ENCODE data around the gene DTNA. TPM values are rescaled to one million over a fixed set of nuclear protein-coding genes. Genes with fewer than 3 reads are reported as not detected.

Gene DTNA
- total and polyA plus RNA-seq, 2 of the 8 experiments (the other 6 are each of a cell fraction or from before 2014, with no cell fraction given) = 30.2 to 32.7 TPM

DNA sequence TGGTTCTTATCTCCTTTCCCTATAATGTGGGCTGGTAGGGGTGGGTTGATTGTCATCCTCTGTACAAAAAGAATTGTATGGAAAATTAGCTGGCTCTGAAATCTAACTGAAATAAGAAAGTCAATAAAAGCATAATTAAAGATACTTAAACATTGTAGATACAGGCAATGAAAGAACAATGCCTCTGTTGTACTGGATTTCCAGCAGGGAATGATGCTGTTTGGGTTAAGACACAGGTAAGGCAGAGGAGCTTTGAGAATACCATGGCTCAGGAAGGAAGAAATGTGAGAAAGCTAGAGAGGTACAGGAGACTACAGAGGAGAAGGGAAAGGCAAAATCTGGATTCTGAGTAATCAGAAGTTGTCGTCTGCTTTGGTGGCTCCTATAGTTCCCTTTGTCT lies 10.1 kb downstream of the DTNA start:
- Histone ChIP-seq H3K36me3 (ENCODE audit: control insufficient read depth in 2 of 4, insufficient read depth in 4 of 4, low read length in 3 of 4) (no peaks in the 10 kb centered on the region), H3K79me2 (ENCODE audit: control insufficient read depth in 1 of 2, insufficient read depth in 2 of 2, low read length in 2 of 2) (no peaks in the 10 kb centered on the region), H3K4ac (replicated peaks; ENCODE audit: insufficient read length, low read depth, low read length) (no peak overlapping the region), H3K4me1 (replicated peaks in 1 of 4; ENCODE audit: control insufficient read depth in 3 of 4, insufficient read depth in 4 of 4, low read length in 3 of 4) (no peaks in the 10 kb centered on the region), H3K18ac (ENCODE audit: extremely low read depth, low read length) (no peak overlapping the region), H3K14ac (ENCODE audit: insufficient read length) (no peak overlapping the region), H3K27ac (ENCODE audit: low read depth, low read length) (no peak overlapping the region), H2BK20ac (ENCODE audit: low read length) (no peak overlapping the region), H3K27me3 (replicated peaks in 1 of 4; ENCODE audit: control insufficient read depth in 3 of 4, extremely low read depth in 1 of 4, insufficient read depth in 3 of 4, low read length in 3 of 4) (no peaks in the 10 kb centered on the region), H2AK5ac (ENCODE audit: low read depth, low read length) (no peak overlapping the region), H3K56ac (replicated peaks; ENCODE audit: insufficient read length, low read depth, low read length) (no peak overlapping the region), H4K5ac (ENCODE audit: insufficient read length, low read depth, low read length) (no peak overlapping the region), H4K91ac (replicated peaks; ENCODE audit: insufficient read length, low read length) (no peak overlapping the region), H2BK12ac (ENCODE audit: low read depth, low read length) (no peak overlapping the region), H2BK15ac (ENCODE audit: low read length) (no peak overlapping the region), H3K4me3 (ENCODE audit: extremely low read depth in 1 of 4, insufficient read depth in 2 of 4, low read depth in 3 of 4, low read length in 4 of 4) (no peak overlapping the region), H4K20me1 (replicated peaks in 1 of 2; ENCODE audit: control insufficient read depth in 1 of 2, insufficient read depth in 2 of 2, low read length in 2 of 2) (no peaks in the 10 kb centered on the region), H2BK120ac (replicated peaks; ENCODE audit: low read depth, low read length) (no peak overlapping the region), H3K9me3 (ENCODE audit: insufficient read depth in 2 of 2, low read depth in 1 of 2, low read length in 1 of 2) (no peaks in the 10 kb centered on the region), H4K8ac (ENCODE audit: extremely low read depth, insufficient read depth, low read length) (no peak overlapping the region), H3K9ac (replicated peaks in 1 of 4; ENCODE audit: extremely low read depth in 1 of 4, low read depth in 3 of 4, low read length in 3 of 4) (no peak overlapping the region), H2BK5ac (ENCODE audit: low read depth, low read length) (no peak overlapping the region), H2AFZ (ENCODE audit: low read length) (no peak overlapping the region), H3K79me1 (ENCODE audit: low read depth, low read length) (no peaks in the 10 kb centered on the region), H3K23me2 (ENCODE audit: low read depth, low read length) (no peaks in the 10 kb centered on the region), H3K23ac (ENCODE audit: insufficient read length) (no peak overlapping the region), H3K4me2 (ENCODE audit: insufficient read depth in 1 of 2, low read depth in 2 of 2, low read length in 2 of 2) (no peak overlapping the region)
- no peak for DNase-seq (ENCODE audit: low read depth in 1 of 2, low spot score in 2 of 2)
- 100% methylated on average over 1 of the region's 1 CpG; no CpG with 5 or more reads in 1 of the 2 experiments for WGBS, 2 experiments (ENCODE audit: extremely low coverage in 1 of 2, insufficient coverage in 1 of 2, insufficient read length in 1 of 2, insufficient replicate concordance in 2 of 2, low coverage in 1 of 2, low lambda C conversion rate in 2 of 2, missing lambda C conversion rate in 1 of 2)
- ChIA-PET POLR2A (ENCODE audit: partially characterized antibody) (no interaction called here), CTCF (ENCODE audit: partially characterized antibody) (interaction anchor here (0.5 to 6.0 kb wide), 8 partner anchors 10 to 897 kb away, joined by 3 to 27 read pairs (median 3); no protein-coding TSS in a partner anchor)
- FAIRE-seq = no peak
- no peak for TF ChIP-seq BRCA1 (IDR thresholded peaks at IDR 0.05; ENCODE audit: low read depth, low read length)
- TF ChIP-seq JUN (IDR thresholded peaks at IDR 0.05; ENCODE audit: low read depth, low read length) = no peak
- no peak for TF ChIP-seq CHD1 (IDR thresholded peaks at IDR 0.05; ENCODE audit: low read depth, low read length)
- TF ChIP-seq CBX5 (IDR thresholded peaks at IDR 0.05; ENCODE audit: low read depth, low read length) = no peak
- no peak for TF ChIP-seq SIN3A (conservative IDR thresholded peaks at IDR 0.05 in 1 of 2, IDR thresholded peaks at IDR 0.05 in 1 of 2; ENCODE audit: low read depth in 1 of 2, low read length in 2 of 2)
- no peak for TF ChIP-seq KDM4A (IDR thresholded peaks at IDR 0.05; ENCODE audit: low read depth, low read length, severe bottlenecking)
- no peak for TF ChIP-seq PHF8 (conservative IDR thresholded peaks at IDR 0.05; ENCODE audit: low read depth, low read length)
- no peak for TF ChIP-seq EGR1 (IDR thresholded peaks at IDR 0.05; ENCODE audit: borderline replicate concordance, low read depth, low read length)
